ENCODE measurements around the gene COMMD3. TPM values are rescaled to one million over a fixed set of nuclear protein-coding genes. Genes with fewer than 3 reads are reported as not detected.

The COMMD3 gene
- total and polyA plus RNA-seq, 2 of the 8 experiments (the other 6 are each of a cell fraction or from before 2014, with no cell fraction given): 2.3 to 2.7 TPM

DNA sequence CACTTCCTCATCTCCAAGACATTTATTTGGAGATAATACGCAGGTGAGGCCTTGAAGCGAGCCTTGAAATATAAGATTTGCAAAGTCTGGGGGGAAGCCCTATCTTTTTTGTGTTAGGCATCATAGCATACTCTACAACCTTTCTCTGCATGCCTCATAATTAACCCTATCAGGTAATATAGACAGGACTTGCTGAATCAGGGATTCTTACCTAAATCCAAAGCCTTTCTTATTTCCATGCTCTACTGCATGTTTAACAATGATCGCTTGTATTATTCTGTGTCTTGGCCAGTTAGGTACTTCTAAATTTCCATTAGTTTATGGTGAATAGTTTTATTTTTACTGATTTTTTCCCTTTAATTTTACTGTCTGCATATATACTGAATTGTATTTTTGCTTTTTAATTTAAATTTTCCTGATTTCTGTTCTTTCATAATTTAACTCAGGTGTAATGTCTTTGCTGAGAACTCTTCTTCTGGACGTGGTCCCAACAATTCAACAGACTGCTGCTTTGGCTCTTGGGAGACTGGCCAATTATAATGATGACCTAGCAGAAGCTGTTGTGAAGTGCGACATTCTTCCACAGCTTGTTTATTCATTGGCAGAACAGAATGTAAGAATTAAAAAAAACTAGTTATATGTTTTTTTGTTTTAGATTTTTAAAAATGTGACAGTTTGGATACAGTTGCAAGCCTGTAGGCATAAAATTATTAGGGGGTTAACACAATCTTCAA is 48.4 kb downstream of the COMMD3 start:
- ChIA-PET POLR2A (ENCODE audit: partially characterized antibody) (no interaction called here), CTCF (ENCODE audit: partially characterized antibody) (no interaction called here)
- H3K9me3 ChIP-seq (ENCODE audit: insufficient read depth in 2 of 2, low read depth in 1 of 2, low read length in 1 of 2): no peaks in the 10 kb centered on the region
- no peak overlapping the region for H3K56ac ChIP-seq (replicated peaks; ENCODE audit: insufficient read length, low read depth, low read length)
- no peak overlapping the region for H2BK120ac ChIP-seq (replicated peaks; ENCODE audit: low read depth, low read length)
- no peaks in the 10 kb centered on the region for H3K79me2 ChIP-seq (ENCODE audit: control insufficient read depth in 1 of 2, insufficient read depth in 2 of 2, low read length in 2 of 2)
- no peak overlapping the region for H3K9ac ChIP-seq (replicated peaks in 1 of 4; ENCODE audit: extremely low read depth in 1 of 4, low read depth in 3 of 4, low read length in 3 of 4)
- no peaks in the 10 kb centered on the region for H3K27me3 ChIP-seq (replicated peaks in 1 of 4; ENCODE audit: control insufficient read depth in 3 of 4, extremely low read depth in 1 of 4, insufficient read depth in 3 of 4, low read length in 3 of 4)
- no peak overlapping the region for H3K4me3 ChIP-seq (ENCODE audit: extremely low read depth in 1 of 4, insufficient read depth in 2 of 4, low read depth in 3 of 4, low read length in 4 of 4)
- no peak overlapping the region for H3K14ac ChIP-seq (ENCODE audit: insufficient read length)
- H3K36me3 ChIP-seq (ENCODE audit: control insufficient read depth in 2 of 4, insufficient read depth in 4 of 4, low read length in 3 of 4): no peaks in the 10 kb centered on the region
- DNase-seq (ENCODE audit: low read depth in 1 of 2, low spot score in 2 of 2): no peak
- H2AK5ac ChIP-seq (ENCODE audit: low read depth, low read length): no peak overlapping the region
- TF ChIP-seq TCF12 (IDR thresholded peaks at IDR 0.05; ENCODE audit: low read depth, low read length) (no peak), KDM5A (IDR thresholded peaks at IDR 0.05; ENCODE audit: low read length) (no peak), SIX5 (IDR thresholded peaks at IDR 0.05; ENCODE audit: low read depth, low read length) (no peak), ZNF274 (IDR thresholded peaks at IDR 0.05; ENCODE audit: borderline replicate concordance, extremely low read depth, low read length) (no peak), PHF8 (conservative IDR thresholded peaks at IDR 0.05; ENCODE audit: low read depth, low read length) (no peak), CREB1 (IDR thresholded peaks at IDR 0.05) (no peak), TBP (IDR thresholded peaks at IDR 0.05; ENCODE audit: low read depth, low read length) (no peak), NANOG (IDR thresholded peaks at IDR 0.05; ENCODE audit: insufficient read depth, low read depth, low read length, poor library complexity, severe bottlenecking) (no peak), BCL11A (IDR thresholded peaks at IDR 0.05; ENCODE audit: low read depth in 2 of 2, low read length in 2 of 2) (no peak), FOSL1 (IDR thresholded peaks at IDR 0.05; ENCODE audit: insufficient read depth, low read depth, low read length) (no peak), SIRT6 (IDR thresholded peaks at IDR 0.05; ENCODE audit: low read length) (no peak)
- peaks cover 0 to 1% of the 10 kb centered on the region in 2 experiments for H4K20me1 ChIP-seq (replicated peaks in 1 of 2; ENCODE audit: control insufficient read depth in 1 of 2, insufficient read depth in 2 of 2, low read length in 2 of 2)
- H2BK5ac ChIP-seq (ENCODE audit: low read depth, low read length): no peak overlapping the region
- H3K18ac ChIP-seq (ENCODE audit: extremely low read depth, low read length): no peak overlapping the region
- H3K27ac ChIP-seq (ENCODE audit: low read depth, low read length): no peak overlapping the region
- no peaks in the 10 kb centered on the region for H3K4me1 ChIP-seq (replicated peaks in 1 of 4; ENCODE audit: control insufficient read depth in 3 of 4, insufficient read depth in 4 of 4, low read length in 3 of 4)
- H2AFZ ChIP-seq (ENCODE audit: low read length): no peak overlapping the region
- WGBS, 2 experiments (ENCODE audit: extremely low coverage in 1 of 2, insufficient coverage in 1 of 2, insufficient read length in 1 of 2, insufficient replicate concordance in 2 of 2, low coverage in 1 of 2, low lambda C conversion rate in 2 of 2, missing lambda C conversion rate in 1 of 2): 93% methylated on average over 5 of the region's 5 CpGs; no CpG with 5 or more reads in 1 of the 2 experiments
- H3K79me1 ChIP-seq (ENCODE audit: low read depth, low read length): no peaks in the 10 kb centered on the region
- H3K23me2 ChIP-seq (ENCODE audit: low read depth, low read length): no peaks in the 10 kb centered on the region
- H2BK15ac ChIP-seq (ENCODE audit: low read length): no peak overlapping the region
- H3K23ac ChIP-seq (ENCODE audit: insufficient read length): no peak overlapping the region
- no peak overlapping the region for H3K4me2 ChIP-seq (ENCODE audit: insufficient read depth in 1 of 2, low read depth in 2 of 2, low read length in 2 of 2)
- no peak overlapping the region for H2BK12ac ChIP-seq (ENCODE audit: low read depth, low read length)
- no peak overlapping the region for H4K5ac ChIP-seq (ENCODE audit: insufficient read length, low read depth, low read length)
- no peak overlapping the region for H2BK20ac ChIP-seq (ENCODE audit: low read length)
- H3K4ac ChIP-seq (replicated peaks; ENCODE audit: insufficient read length, low read depth, low read length): no peak overlapping the region
- no peak for FAIRE-seq
- H4K91ac ChIP-seq (replicated peaks; ENCODE audit: insufficient read length, low read length): no peak overlapping the region
- H4K8ac ChIP-seq (ENCODE audit: extremely low read depth, insufficient read depth, low read length): no peak overlapping the region

All from H1 (cell line).